GM23248 (cell line): ENCODE results near the gene UPB1.

ENCODE experiments used
- EZH2 ChIP-seq: fragments of 200-600 bp; sonication (generic); IDR thresholded peaks from 2 replicates; pipeline ENCODE4 v1.6.1; 2018; ENCODE audit warnings: antibody characterized with exemption, mild to moderate bottlenecking; ENCODE audit not compliant: insufficient read depth, poor library complexity, severe bottlenecking
- EZH2phosphoT487 ChIP-seq: fragments of 200-600 bp; sonication (generic); IDR thresholded peaks from 2 replicates; pipeline ENCODE4 v1.6.1; 2018; ENCODE audit warnings: antibody characterized with exemption, moderate library complexity, mild to moderate bottlenecking, low read depth; ENCODE audit not compliant: insufficient read depth

DNA sequence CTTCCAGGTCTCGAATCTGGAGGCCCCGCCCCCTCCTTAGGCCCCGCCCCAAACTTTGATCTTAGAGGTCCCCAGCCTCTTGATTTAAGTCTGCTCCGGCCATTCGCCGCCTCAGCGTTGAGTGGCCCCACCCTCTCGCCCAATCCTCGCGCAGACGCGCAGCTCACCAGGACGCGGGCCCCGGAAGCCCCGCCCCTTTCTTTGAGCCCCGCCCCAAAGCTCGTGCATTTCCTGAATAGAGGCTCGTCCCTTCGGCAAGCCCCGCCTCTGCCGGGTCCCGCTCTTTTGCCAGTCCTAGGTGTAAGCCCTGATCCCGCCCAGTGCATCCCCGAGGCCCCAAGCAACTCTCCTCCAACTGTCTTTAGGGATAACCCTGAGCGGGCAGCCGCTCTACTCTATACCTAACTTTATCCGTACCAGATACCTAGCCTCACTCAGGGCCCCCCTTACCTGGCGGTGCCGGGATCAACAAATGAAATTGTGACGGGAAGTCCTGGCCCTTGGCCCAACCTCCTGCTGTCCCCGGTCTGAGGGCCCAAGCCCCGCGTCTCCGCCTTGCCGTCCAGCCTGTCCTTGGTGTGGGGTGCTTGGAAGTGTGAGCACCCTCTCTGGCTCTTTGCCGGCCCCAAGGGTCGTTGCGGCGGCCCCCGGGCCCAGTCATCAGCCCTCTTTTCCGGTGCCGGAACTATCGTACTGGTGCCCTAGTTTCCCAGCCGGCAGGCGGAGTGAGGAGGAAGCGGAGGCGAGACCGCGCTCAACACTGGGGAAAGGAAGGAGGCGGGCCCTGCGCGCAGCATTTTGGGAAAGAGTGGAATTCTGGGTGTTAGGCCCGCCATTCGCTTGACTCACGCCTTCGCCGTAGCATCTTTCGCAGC, 60.3 kb downstream of the UPB1 start, which contains the start of gene SNRPD3:
- TF ChIP-seq EZH2phosphoT487: no peak
- no peak for TF ChIP-seq EZH2
